Hepatic stellate cell (primary cell): ENCODE measurements around the gene ERVH48-1.
"Not testable (repeated sequence)": the region's sequence is repeated elsewhere in the genome, so short reads cannot be mapped to it uniquely, and the experiment has no call there.

ENCODE experiments used
- DNase-seq: peaks from one replicate; pipeline ENCODE4 v3.0.0; 2011; ENCODE audit warnings: low spot score

Gene ERVH48-1

GRCh38 chr21:42925114-42925926 is at the start of gene ERVH48-1:
ERVH48-1 (minus strand) TSS chr21:42925630; CDS start chr21:42919006, 6,624 bp downstream.
- DNase-seq: no peak

- DNase-seq: peak; percentile 98
Measured at GRCh38 chr21:42973991-42974831, 48.8 kb upstream of the ERVH48-1 start, which contains the start of gene PKNOX1. PKNOX1 (plus strand) TSS chr21:42974562; CDS start chr21:43004382, 29,820 bp downstream.

- DNase-seq: no peak
Measured at GRCh38 chr21:42973309-42973990, 48.0 kb upstream of the ERVH48-1 start.

GRCh38 chr21:42971897-42972275 is 46.5 kb upstream of the ERVH48-1 start:
- DNase-seq: no peak

- no peak for DNase-seq
Measured at GRCh38 chr21:42970946-42971653, 45.7 kb upstream of the ERVH48-1 start.

GRCh38 chr21:42969193-42969600 is 43.8 kb upstream of the ERVH48-1 start:
- DNase-seq: no peak

- DNase-seq: not testable (repeated sequence)
Measured at GRCh38 chr21:42967616-42968015, 42.2 kb upstream of the ERVH48-1 start.

- no peak for DNase-seq
Measured at GRCh38 chr21:42965211-42965560, 39.8 kb upstream of the ERVH48-1 start.

GRCh38 chr21:42964546-42965210 is 39.2 kb upstream of the ERVH48-1 start:
- DNase-seq: no peak

GRCh38 chr21:42964086-42964485 is 38.7 kb upstream of the ERVH48-1 start:
- DNase-seq: no peak

GRCh38 chr21:42962380-42963007 is 37.1 kb upstream of the ERVH48-1 start:
- DNase-seq: no peak

- DNase-seq: no peak
Measured at GRCh38 chr21:42959728-42960127, 34.3 kb upstream of the ERVH48-1 start.

GRCh38 chr21:42958122-42958521 is 32.7 kb upstream of the ERVH48-1 start:
- not testable (repeated sequence) for DNase-seq

- DNase-seq: no peak
Measured at GRCh38 chr21:42956824-42957630, 31.6 kb upstream of the ERVH48-1 start.

- not testable (repeated sequence) for DNase-seq
Measured at GRCh38 chr21:42951193-42951592, 25.8 kb upstream of the ERVH48-1 start.

GRCh38 chr21:42949094-42949755 is 23.8 kb upstream of the ERVH48-1 start:
- DNase-seq: not testable (repeated sequence)

GRCh38 chr21:42942244-42942643 is 16.8 kb upstream of the ERVH48-1 start:
- no peak for DNase-seq

GRCh38 chr21:42941696-42942085 is 16.3 kb upstream of the ERVH48-1 start:
- DNase-seq: no peak
